AG10803 (cell line): ENCODE results near the gene PDPN.

Experiments used
- DNase-seq: peaks from one replicate; pipeline ENCODE4 v3.0.0; 2010; ENCODE audit warnings: low read depth
- H3K4me3 ChIP-seq: 2 replicates; pipeline ENCODE4 v1.5.1; 2011; ENCODE audit warnings: mild to moderate bottlenecking, low read length, control low read depth
- CTCF ChIP-seq: conservative IDR thresholded peaks from 2 replicates; pipeline ENCODE4 v1.5.1; 2011; ENCODE audit warnings: mild to moderate bottlenecking, low read length, control low read depth, inconsistent platforms

Gene PDPN

GRCh38 chr1:13646521-13646920 is 62.9 kb downstream of the PDPN start:
- no peak for DNase-seq
- H3K4me3 ChIP-seq, result no peak overlapping the region
- TF ChIP-seq CTCF, result no peak

GRCh38 chr1:13651279-13651678 is 67.6 kb downstream of the PDPN start:
- no peak for TF ChIP-seq CTCF
- DNase-seq, result peak; percentile 30

DNA sequence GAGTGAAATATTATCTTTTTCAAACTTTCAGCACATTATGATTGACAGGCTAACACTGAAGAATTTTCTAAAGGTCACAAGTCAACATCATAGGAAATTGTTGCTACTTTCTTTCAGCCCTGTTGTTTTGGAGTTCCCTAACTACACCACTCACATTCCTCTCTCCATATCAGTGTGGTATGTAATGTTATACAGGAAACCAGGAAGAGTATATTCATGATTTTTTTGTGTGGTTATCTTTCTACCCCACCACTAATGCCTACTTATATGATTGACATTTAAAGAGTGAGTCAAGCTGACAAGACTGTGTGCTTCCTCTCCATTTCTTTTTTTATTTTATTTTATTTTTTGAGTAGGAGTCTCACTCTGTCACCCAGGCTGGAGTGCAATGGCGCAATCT is 68.6 kb downstream of the PDPN start:
- no peak overlapping the region for H3K4me3 ChIP-seq
- no peak for TF ChIP-seq CTCF
- DNase-seq, result no peak

More at GRCh38 chr1:13651279-13651678, 67.6 kb downstream of the PDPN start:
- no peak overlapping the region for H3K4me3 ChIP-seq

DNA sequence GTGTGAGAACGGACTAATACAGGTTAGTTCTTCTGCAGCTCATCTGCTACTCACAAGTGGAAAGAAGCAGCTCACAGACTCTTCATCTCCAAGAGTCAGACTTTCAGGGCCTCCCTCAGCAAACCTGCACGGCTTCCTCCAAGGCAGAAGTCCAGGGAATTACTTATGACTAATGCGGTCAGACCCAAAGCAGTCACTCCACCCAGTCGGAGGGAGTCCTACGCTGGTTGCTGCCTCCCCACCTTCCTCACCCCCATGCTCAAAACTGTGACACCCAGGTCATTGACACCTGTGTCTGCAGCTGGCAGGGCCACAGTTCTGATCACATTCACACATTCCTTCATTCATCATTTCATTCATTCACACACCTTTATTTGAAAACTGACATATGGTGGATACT is 77.9 kb downstream of the PDPN start:
- H3K4me3 ChIP-seq, result no peak overlapping the region
- DNase-seq, result peak; percentile 75
- no peak for TF ChIP-seq CTCF

- H3K4me3 ChIP-seq, result no peak overlapping the region
- peak; percentile 93 for DNase-seq
- no peak for TF ChIP-seq CTCF
Measured at GRCh38 chr1:13662493-13662892, 78.9 kb downstream of the PDPN start.

DNA sequence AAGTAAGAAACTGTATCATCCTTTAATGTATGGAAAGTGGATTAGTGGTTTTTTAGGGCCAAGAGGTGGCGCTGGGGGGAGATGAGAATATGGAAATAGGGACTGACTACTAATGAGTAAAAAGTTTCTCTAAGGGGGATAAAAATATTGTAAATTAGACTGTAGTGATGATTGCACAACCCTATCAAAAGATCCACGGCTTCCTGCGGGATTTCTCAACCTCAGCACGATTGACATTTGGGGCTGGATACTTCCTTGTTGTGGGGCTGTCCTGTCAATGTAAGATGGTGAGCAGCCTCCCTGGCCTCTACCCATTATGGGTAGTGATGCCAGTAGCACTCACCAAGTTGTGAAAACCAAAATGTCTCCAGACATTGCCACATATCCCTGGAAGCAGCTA is 80.3 kb downstream of the PDPN start:
- DNase-seq, result no peak
- H3K4me3 ChIP-seq, result no peak overlapping the region
- no peak for TF ChIP-seq CTCF

GRCh38 chr1:13664451-13664850 is 80.8 kb downstream of the PDPN start:
- DNase-seq, result no peak
- TF ChIP-seq CTCF, result no peak

More at GRCh38 chr1:13664451-13664850, 80.8 kb downstream of the PDPN start:
- no peak overlapping the region for H3K4me3 ChIP-seq
